Keratinocyte (primary cell): ENCODE data around the gene LINC01488.

Source experiments
- CTCF ChIP-seq, 3 experiments: IDR thresholded peaks in 1 of 3; conservative IDR thresholded peaks in 1 of 3; optimal IDR thresholded peaks in 1 of 3; 2 replicates in 2 of 3; 3 replicates in 1 of 3; pipeline versions ENCODE3 to v1.5.1; 2011; ENCODE audit warnings: low read length in 3 of 3, mild to moderate bottlenecking in 3 of 3, moderate library complexity in 2 of 3, control low read depth in 1 of 3, inconsistent platforms in 1 of 3; ENCODE audit not compliant: insufficient read depth in 2 of 3; ENCODE audit errors: extremely low read depth in 1 of 3
- EZH2 ChIP-seq: IDR thresholded peaks from one replicate; pipeline ENCODE4 v1.6.1; 2012; ENCODE audit warnings: inconsistent platforms, mild to moderate bottlenecking, low read length, moderate library complexity

GRCh38 chr11:69524991-69525411 is 43.5 kb downstream of the LINC01488 start:
- no peak for TF ChIP-seq CTCF (optimal IDR thresholded peaks at IDR 0.05 in 1 of 3, IDR thresholded peaks at IDR 0.05 in 1 of 3, conservative IDR thresholded peaks at IDR 0.05 in 1 of 3; ENCODE audit: extremely low read depth in 1 of 3, insufficient read depth in 2 of 3, low read length in 3 of 3)
- no peak for TF ChIP-seq EZH2
